GM12801 (cell line): ENCODE results near the gene VSIR.

Source experiments
- TF ChIP-seq, protein P1 (sequence below): IDR thresholded peaks from one replicate; pipeline ENCODE4 v1.5.1; 2011; ENCODE audit warnings: control low read depth; ENCODE audit not compliant: insufficient read length; ENCODE audit errors: extremely low read depth

The VSIR gene

GRCh38 chr10:71805776-71806703 is 32.7 kb upstream of the VSIR start:
- TF ChIP-seq, protein P1, sequence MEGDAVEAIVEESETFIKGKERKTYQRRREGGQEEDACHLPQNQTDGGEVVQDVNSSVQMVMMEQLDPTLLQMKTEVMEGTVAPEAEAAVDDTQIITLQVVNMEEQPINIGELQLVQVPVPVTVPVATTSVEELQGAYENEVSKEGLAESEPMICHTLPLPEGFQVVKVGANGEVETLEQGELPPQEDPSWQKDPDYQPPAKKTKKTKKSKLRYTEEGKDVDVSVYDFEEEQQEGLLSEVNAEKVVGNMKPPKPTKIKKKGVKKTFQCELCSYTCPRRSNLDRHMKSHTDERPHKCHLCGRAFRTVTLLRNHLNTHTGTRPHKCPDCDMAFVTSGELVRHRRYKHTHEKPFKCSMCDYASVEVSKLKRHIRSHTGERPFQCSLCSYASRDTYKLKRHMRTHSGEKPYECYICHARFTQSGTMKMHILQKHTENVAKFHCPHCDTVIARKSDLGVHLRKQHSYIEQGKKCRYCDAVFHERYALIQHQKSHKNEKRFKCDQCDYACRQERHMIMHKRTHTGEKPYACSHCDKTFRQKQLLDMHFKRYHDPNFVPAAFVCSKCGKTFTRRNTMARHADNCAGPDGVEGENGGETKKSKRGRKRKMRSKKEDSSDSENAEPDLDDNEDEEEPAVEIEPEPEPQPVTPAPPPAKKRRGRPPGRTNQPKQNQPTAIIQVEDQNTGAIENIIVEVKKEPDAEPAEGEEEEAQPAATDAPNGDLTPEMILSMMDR = no peak

GRCh38 chr10:71804077-71804476 is 30.8 kb upstream of the VSIR start:
- TF ChIP-seq, protein P1 = no peak

DNA sequence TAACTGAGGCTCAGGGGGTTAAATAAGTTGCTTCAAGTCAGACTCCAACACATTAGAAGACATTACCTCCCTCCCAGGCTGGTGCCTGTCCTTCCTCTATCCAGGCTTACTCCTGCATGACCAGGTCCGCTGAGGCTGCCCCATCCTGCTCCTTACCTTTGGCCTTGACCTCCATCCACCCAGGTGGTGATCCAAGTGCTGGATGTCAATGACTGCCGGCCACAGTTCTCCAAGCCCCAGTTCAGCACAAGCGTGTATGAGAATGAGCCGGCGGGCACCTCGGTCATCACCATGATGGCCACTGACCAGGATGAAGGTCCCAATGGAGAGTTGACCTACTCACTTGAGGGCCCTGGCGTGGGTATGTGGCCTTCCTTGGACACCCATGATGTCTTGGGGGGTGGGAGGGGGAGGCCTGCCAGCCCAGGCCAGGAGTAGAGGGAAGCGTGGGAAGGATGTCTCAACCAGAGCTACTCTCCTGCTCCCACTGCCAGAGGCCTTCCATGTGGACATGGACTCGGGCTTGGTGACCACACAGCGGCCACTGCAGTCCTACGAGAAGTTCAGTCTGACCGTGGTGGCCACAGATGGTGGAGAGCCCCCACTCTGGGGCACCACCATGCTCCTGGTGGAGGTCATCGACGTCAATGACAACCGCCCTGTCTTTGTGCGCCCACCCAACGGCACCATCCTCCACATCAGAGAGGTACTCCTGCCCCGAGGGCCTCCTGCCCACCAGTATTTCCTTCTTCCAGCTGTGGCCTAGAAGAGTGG is 29.6 kb upstream of the VSIR start:
- TF ChIP-seq, protein P1 = no peak

DNA sequence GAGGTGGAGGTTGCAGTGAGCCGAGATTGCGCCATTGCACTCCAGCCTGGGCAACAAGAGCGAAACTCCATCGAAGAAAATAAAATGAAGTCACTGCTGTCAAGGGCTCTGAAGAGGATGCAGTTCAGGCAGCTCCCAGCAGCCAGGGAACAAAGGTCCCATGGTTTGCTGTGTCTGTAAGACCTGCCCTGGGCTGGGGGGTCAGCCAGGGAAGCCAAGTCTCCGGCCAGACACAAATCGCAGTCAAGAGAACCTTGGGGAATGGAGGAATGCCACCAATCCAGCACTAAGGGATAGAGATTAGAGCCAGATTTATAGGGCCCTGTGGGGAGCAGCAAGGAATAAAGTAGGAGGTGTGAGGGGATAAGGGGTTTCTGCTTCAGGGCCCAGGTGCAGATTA is 28.9 kb upstream of the VSIR start:
- TF ChIP-seq, protein P1 = no peak

- TF ChIP-seq, protein P1 = no peak
Measured at GRCh38 chr10:71801361-71801760, 28.0 kb upstream of the VSIR start.

- TF ChIP-seq, protein P1 = no peak
Measured at GRCh38 chr10:71799608-71800453, 26.5 kb upstream of the VSIR start.
